B cell (primary cell): ENCODE measurements around the gene ZBTB12. TPM values are rescaled to one million over a fixed set of nuclear protein-coding genes. Genes with fewer than 3 reads are reported as not detected.

Experiments
- ATAC-seq: fragments of 200-7000 bp; cut with Tn5 transposase; one replicate; pipeline ENCODE4 v1.10.0; 2021; ENCODE audit warnings: low read depth, mild to moderate bottlenecking, moderate number of reproducible peaks, moderate library complexity
- CTCF ChIA-PET: fragments of 350-600 bp; sonication (Branson Sonifier 250); formaldehyde crosslinking; loops from one replicate; lab custom pipeline; 2021; ENCODE audit warnings: antibody characterized with exemption, inconsistent platforms; lab: Charles Lee
- POLR2A ChIA-PET: fragments of 350-600 bp; sonication (Branson Sonifier 250); formaldehyde crosslinking; loops from one replicate; lab custom pipeline; 2021; ENCODE audit warnings: antibody characterized with exemption; lab: Charles Lee
- DNase-seq: peaks from one replicate; pipeline ENCODE4 v3.0.0; 2013
- H2AFZ ChIP-seq: 2 replicates; pipeline ENCODE4 v1.6.1; 2012; ENCODE audit warnings: mild to moderate bottlenecking, low read depth, low read length; ENCODE audit not compliant: insufficient read depth, poor library complexity, severe bottlenecking
- H3K27ac ChIP-seq, 2 donors: 1 replicate in 1 of 2; 2 replicates in 1 of 2; pipeline ENCODE4 v1.5.1; 2012 to 2013; ENCODE audit warnings: low read length in 2 of 2, mild to moderate bottlenecking in 2 of 2, moderate library complexity in 1 of 2
- H3K27me3 ChIP-seq, 4 experiments: fragments of 200-600 bp in 1 of 4; sonication (generic) in 1 of 4; replicated peaks in 1 of 4; 1 replicate in 2 of 4; 2 replicates in 2 of 4; pipeline versions ENCODE4 v1.6.1 to v1.7.0; 2013 to 2016; ENCODE audit warnings: low read length in 3 of 4, mild to moderate bottlenecking in 2 of 4, mixed read lengths in 1 of 4, moderate library complexity in 1 of 4; ENCODE audit not compliant: insufficient read depth in 4 of 4, control insufficient read depth in 3 of 4; ENCODE audit errors: control extremely low read depth in 1 of 4
- H3K36me3 ChIP-seq, 2 experiments: replicated peaks in 1 of 2; 1 replicate in 1 of 2; 2 replicates in 1 of 2; pipeline versions ENCODE4 v1.6.1 to v1.7.1; 2013; ENCODE audit warnings: low read length in 1 of 2; ENCODE audit not compliant: insufficient read depth in 2 of 2, control insufficient read depth in 1 of 2; ENCODE audit errors: control extremely low read depth in 1 of 2, extremely low read depth in 1 of 2
- H3K4me1 ChIP-seq, 2 donors: fragments of 200-600 bp in 1 of 2; sonication (generic) in 1 of 2; 1 replicate in 1 of 2; 2 replicates in 1 of 2; pipeline versions ENCODE4 v1.5.1 to v1.6.1; 2013 to 2017; ENCODE audit warnings: low read length in 2 of 2; ENCODE audit not compliant: control insufficient read depth in 2 of 2, insufficient read depth in 2 of 2
- H3K4me2 ChIP-seq: replicated peaks from 2 replicates; pipeline ENCODE3; 2012; ENCODE audit warnings: mild to moderate bottlenecking, low read depth, low read length; ENCODE audit not compliant: poor library complexity, severe bottlenecking
- H3K4me3 ChIP-seq, 5 experiments: fragments of 200-600 bp in 1 of 5; sonication (generic) in 1 of 5; 1 replicate in 3 of 5; 2 replicates in 2 of 5; pipeline versions ENCODE4 v1.5.1 to v1.7.0; 2011 to 2016; ENCODE audit warnings: low read length in 4 of 5, mild to moderate bottlenecking in 4 of 5, low read depth in 2 of 5, control low read depth in 1 of 5, moderate library complexity in 1 of 5; ENCODE audit not compliant: insufficient read depth in 1 of 5; ENCODE audit errors: control extremely low read depth in 1 of 5, extremely low read depth in 1 of 5
- H3K79me2 ChIP-seq: fragments of 200-600 bp; sonication (generic); one replicate; pipeline ENCODE4 v1.6.0; 2016; ENCODE audit warnings: low read length; ENCODE audit not compliant: control insufficient read depth, insufficient read depth
- H3K9ac ChIP-seq: fragments of 200-600 bp; sonication (generic); 2 replicates; pipeline ENCODE4 v1.6.1; 2017; ENCODE audit warnings: mild to moderate bottlenecking, low read length, moderate library complexity
- H3K9me3 ChIP-seq, 3 donors: one replicate each; pipeline versions ENCODE4 v1.6.1 to v1.7.1; 2013; ENCODE audit warnings: low read length in 2 of 3; ENCODE audit not compliant: control insufficient read depth in 2 of 3, insufficient read depth in 1 of 3; ENCODE audit errors: control extremely low read depth in 1 of 3
- H4K20me1 ChIP-seq: 2 replicates; pipeline ENCODE4 v1.6.0; 2012; ENCODE audit warnings: mild to moderate bottlenecking, low read length; ENCODE audit not compliant: insufficient read depth, control insufficient read depth, poor library complexity, severe bottlenecking
- H3K27ac Mint-ChIP-seq: one replicate; pipeline ENCODE4 v1.8.0; 2021; ENCODE audit warnings: mixed read lengths
- H3K27me3 Mint-ChIP-seq: one replicate; pipeline ENCODE4 v1.8.0; 2021; ENCODE audit warnings: mixed read lengths
- H3K4me1 Mint-ChIP-seq: one replicate; pipeline ENCODE4 v1.8.0; 2021; ENCODE audit warnings: mixed read lengths
- H3K4me3 Mint-ChIP-seq: one replicate; pipeline ENCODE4 v1.8.0; 2021; ENCODE audit warnings: mixed read lengths
- H3K9me3 Mint-ChIP-seq: one replicate; pipeline ENCODE4 v1.8.0; 2022; ENCODE audit warnings: mixed read lengths; ENCODE audit not compliant: insufficient read depth
- CTCF ChIP-seq: fragments of 200-600 bp; IDR thresholded peaks from one replicate; pipeline ENCODE4 v1.8.0; 2022; ENCODE audit warnings: antibody characterized with exemption, mild to moderate bottlenecking
- EZH2 ChIP-seq: IDR thresholded peaks from 2 replicates; pipeline ENCODE4 v1.6.1; 2012; ENCODE audit warnings: borderline replicate concordance, low read depth, mild to moderate bottlenecking, moderate library complexity, low read length; ENCODE audit not compliant: insufficient read depth, poor library complexity, severe bottlenecking
- WGBS: methylation state at CpG from one replicate; pipeline ENCODE4 v1.1.5; 2013; ENCODE audit warnings: missing lambda C conversion rate; ENCODE audit not compliant: insufficient coverage; 5-methylcytosine and 5-hydroxymethylcytosine counted together
- intact Hi-C: fragments of 100-400 bp; cut with micrococcal nuclease; formaldehyde crosslinking; loops from one replicate; pipeline ENCODE4 v1.10.0; 2022
- polyA plus RNA-seq: library from polyadenylated mRNA; depleted of rRNA; stranded (reverse); fragments of >200 nt; gene quantifications from 2 replicates; pipeline ENCODE4 v1.2.3, GENCODE V29; 2012
- total RNA-seq, 2 donors: library from RNA; stranded (reverse); fragments of 120-200 nt in 1 of 2; gene quantifications; 1 replicate in 1 of 2; 2 replicates in 1 of 2; pipeline versions ENCODE4 v1.2.3 to v1.2.4, GENCODE V29; 2013 to 2022

The ZBTB12 gene
- total and polyA plus RNA-seq, 2 donors (not counting 1 experiment from before 2014, with no cell fraction given): 1.4 to 8.9 TPM

- no peak overlapping the region for H3K27ac ChIP-seq
- CTCF ChIA-PET: no interaction called here
- ATAC-seq: no peak
- H3K27ac Mint-ChIP-seq: no peak overlapping the region
- no peaks in the 10 kb centered on the region for H3K9me3 Mint-ChIP-seq
- no peak overlapping the region for H3K4me2 ChIP-seq
- no peak for DNase-seq
- no peaks in the 10 kb centered on the region for H3K27me3 ChIP-seq
- no peaks in the 10 kb centered on the region for H3K9me3 ChIP-seq
- TF ChIP-seq CTCF (no peak), EZH2 (no peak)
- no peaks in the 10 kb centered on the region for H3K36me3 ChIP-seq
- POLR2A ChIA-PET: no interaction called here
- intact Hi-C loops: no loop called here
- H3K4me3 ChIP-seq: no peak overlapping the region
- H3K4me1 ChIP-seq: no peaks in the 10 kb centered on the region
- H2AFZ ChIP-seq: no peak overlapping the region
- H3K4me1 Mint-ChIP-seq: no peaks in the 10 kb centered on the region
- WGBS: 86% methylated on average over 4 of the region's 9 CpGs
- H3K27me3 Mint-ChIP-seq: peaks cover 2% of the 10 kb centered on the region
- H3K4me3 Mint-ChIP-seq: no peak overlapping the region
- no peak overlapping the region for H3K9ac ChIP-seq
- no peaks in the 10 kb centered on the region for H4K20me1 ChIP-seq
- no peaks in the 10 kb centered on the region for H3K79me2 ChIP-seq
Measured at GRCh38 chr6:31935823-31936222, 33.9 kb upstream of the ZBTB12 start.

GRCh38 chr6:31935021-31935420 is 33.1 kb upstream of the ZBTB12 start:
- TF ChIP-seq CTCF: no peak
- no peak for TF ChIP-seq EZH2
- Histone ChIP-seq H3K9ac (no peak overlapping the region), H3K9me3 (no peaks in the 10 kb centered on the region), H4K20me1 (no peaks in the 10 kb centered on the region), H3K27ac (no peak overlapping the region), H3K4me2 (no peak overlapping the region), H3K36me3 (no peaks in the 10 kb centered on the region), H3K27me3 (no peaks in the 10 kb centered on the region), H3K4me1 (no peaks in the 10 kb centered on the region), H2AFZ (no peak overlapping the region), H3K79me2 (no peaks in the 10 kb centered on the region), H3K4me3 (no peak overlapping the region)
- ATAC-seq: no peak
- intact Hi-C loops: no loop called here
- Mint-ChIP-seq H3K9me3 (no peaks in the 10 kb centered on the region), H3K4me3 (no peak overlapping the region), H3K27me3 (peaks cover 4% of the 10 kb centered on the region), H3K27ac (no peak overlapping the region), H3K4me1 (no peaks in the 10 kb centered on the region)
- CTCF ChIA-PET: no interaction called here
- WGBS: no CpG with 5 or more reads among the region's 3 CpGs
- no peak for DNase-seq
- POLR2A ChIA-PET: no interaction called here
